Left lung (tissue), 10 donors: ENCODE data around the gene RPP14. TPM values are rescaled to one million over a fixed set of nuclear protein-coding genes. Genes with fewer than 3 reads are reported as not detected.

Experiments
- ATAC-seq: fragments of 200-7000 bp; cut with Tn5 transposase; one replicate; pipeline ENCODE4 v1.9.1; 2020; ENCODE audit warnings: moderate library complexity
- DNase-seq, 4 donors: peaks; one replicate each; pipeline ENCODE4 v3.0.0-alpha.2; 2013 to 2020
- H3K27ac ChIP-seq, 2 donors: fragments of 200-600 bp; sonication (generic) in 1 of 2; one replicate each; pipeline versions ENCODE4 v1.5.0 to v1.8.0; 2020 to 2021
- H3K27me3 ChIP-seq, 2 donors: fragments of 200-600 bp; sonication (generic) in 1 of 2; one replicate each; pipeline versions ENCODE4 v1.5.0 to v1.8.0; 2020 to 2021
- H3K36me3 ChIP-seq, 2 donors: fragments of 200-600 bp; sonication (generic) in 1 of 2; one replicate each; pipeline versions ENCODE4 v1.5.0 to v1.8.0; 2020 to 2021
- H3K4me1 ChIP-seq, 2 donors: fragments of 200-600 bp; one replicate each; pipeline ENCODE4 v1.8.0; 2021
- H3K4me3 ChIP-seq, 2 donors: fragments of 200-600 bp; sonication (generic) in 1 of 2; one replicate each; pipeline versions ENCODE4 v1.5.0 to v1.8.0; 2020 to 2021; ENCODE audit warnings: mild to moderate bottlenecking in 1 of 2
- H3K9me3 ChIP-seq, 2 donors: fragments of 200-600 bp; sonication (generic) in 1 of 2; one replicate each; pipeline versions ENCODE4 v1.5.0 to v1.8.0; 2020 to 2021
- CTCF ChIP-seq, 2 donors: fragments of 200-600 bp; sonication (generic) in 1 of 2; IDR thresholded peaks; one replicate each; pipeline versions ENCODE4 v1.5.0 to v1.8.0; 2021; ENCODE audit warnings: antibody characterized with exemption in 2 of 2
- intact Hi-C, 2 donors: fragments of 100-400 bp; cut with DNase I; formaldehyde crosslinking; loops; one replicate each; pipeline versions ENCODE4 v1.11.2 to v1.14.2; 2022
- polyA plus RNA-seq, 6 donors: library from polyadenylated mRNA; unstranded; fragments of 120-200 nt; gene quantifications; one replicate each; pipeline ENCODE4 v1.2.1, GENCODE V29; 2013; ENCODE audit not compliant: insufficient read length in 6 of 6
- total RNA-seq, 2 donors: library from RNA; stranded (reverse); fragmentation: NEBNext Ultra II Directional; extraction: Animal tissue kit (Norgen Biotek cat#: 25700); gene quantifications; one replicate each; pipeline ENCODE4 v1.2.1, GENCODE V29; 2021
- donor health status: DM: no; HTN: yes; CAD: no.
- donor health status: DM: no; HTN: no; CAD: no.

The RPP14 gene
- total and polyA plus RNA-seq, 8 donors: 12.7 to 21.5 (median 19.1) TPM

GRCh38 chr3:58342676-58343075 is 36.6 kb downstream of the RPP14 start:
- ATAC-seq (no peak), DNase-seq (no peak)
- Histone ChIP-seq H3K4me3 (no peak overlapping the region), H3K27me3 (no peaks in the 10 kb centered on the region), H3K36me3 (peaks cover 0 to 19% of the 10 kb centered on the region in 2 donors), H3K4me1 (peaks cover 0 to 10% of the 10 kb centered on the region in 2 donors), H3K27ac (no peak overlapping the region), H3K9me3 (no peaks in the 10 kb centered on the region)
- intact Hi-C loops: no loop called here
- TF ChIP-seq CTCF (IDR thresholded peaks at IDR 0.05): no peak

GRCh38 chr3:58345457-58345856 is 39.4 kb downstream of the RPP14 start:
- H3K4me3 ChIP-seq: no peak overlapping the region
- no peak overlapping the region for H3K27ac ChIP-seq
- ATAC-seq (no peak), DNase-seq (no peak)
- H3K9me3 ChIP-seq: no peaks in the 10 kb centered on the region
- no peaks in the 10 kb centered on the region for H3K27me3 ChIP-seq
- intact Hi-C loops: no loop called here
- H3K36me3 ChIP-seq: peaks cover 0 to 13% of the 10 kb centered on the region in 2 donors
- peaks cover 0 to 33% of the 10 kb centered on the region in 2 donors for H3K4me1 ChIP-seq
- no peak for TF ChIP-seq CTCF (IDR thresholded peaks at IDR 0.05)

- H3K4me3 ChIP-seq: no peak overlapping the region
- DNase-seq: no peak
- H3K4me1 ChIP-seq: peaks cover 0 to 41% of the 10 kb centered on the region in 2 donors
- H3K36me3 ChIP-seq: peaks cover 0 to 8% of the 10 kb centered on the region in 2 donors
- no peaks in the 10 kb centered on the region for H3K9me3 ChIP-seq
- intact Hi-C loops: no loop called here
- no peak overlapping the region for H3K27ac ChIP-seq
- ATAC-seq: no peak
- H3K27me3 ChIP-seq: no peaks in the 10 kb centered on the region
- TF ChIP-seq CTCF (IDR thresholded peaks at IDR 0.05): no peak
These were observed 40.3 kb downstream of the RPP14 start for GRCh38 chr3:58346368-58346767.

- Histone ChIP-seq H3K4me1 (peaks cover 0 to 54% of the 10 kb centered on the region in 2 donors), H3K27ac (no peak overlapping the region), H3K36me3 (no peaks in the 10 kb centered on the region), H3K9me3 (no peaks in the 10 kb centered on the region), H3K27me3 (no peaks in the 10 kb centered on the region), H3K4me3 (no peak overlapping the region)
- DNase-seq: no peak
- intact Hi-C loops: no loop called here
- no peak for TF ChIP-seq CTCF (IDR thresholded peaks at IDR 0.05)
- no peak for ATAC-seq
These were observed 41.9 kb downstream of the RPP14 start for GRCh38 chr3:58347984-58348383.

GRCh38 chr3:58349792-58350626 is 44.0 kb downstream of the RPP14 start:
- H3K27me3 ChIP-seq: no peaks in the 10 kb centered on the region
- H3K36me3 ChIP-seq: no peaks in the 10 kb centered on the region
- intact Hi-C loops: no loop called here
- peak in 1 of 4 donors; percentile 69 for DNase-seq
- no peaks in the 10 kb centered on the region for H3K9me3 ChIP-seq
- no peak for TF ChIP-seq CTCF (IDR thresholded peaks at IDR 0.05)
- ATAC-seq: peak; percentile 73
- H3K4me1 ChIP-seq: peaks cover 0 to 64% of the 10 kb centered on the region in 2 donors
- H3K27ac ChIP-seq: peak overlapping the region in 1 of 2 donors; percentile 80
- H3K4me3 ChIP-seq: no peak overlapping the region
